Ovary (tissue), 9 donors: ENCODE results near the gene KCNG2. TPM values are rescaled to one million over a fixed set of nuclear protein-coding genes. Genes with fewer than 3 reads are reported as not detected.
A peak's percentile ranks its signal among the peaks of the same experiment; 100 is the strongest.

Experiments
- DNase-seq, 5 donors: peaks; one replicate each; pipeline ENCODE4 v3.0.0-alpha.2; 2019 to 2020
- H3K27ac ChIP-seq, 2 donors: fragments of 200-600 bp; one replicate each; pipeline versions ENCODE4 v1.5.1 to v1.8.0; 2019 to 2022
- H3K27me3 ChIP-seq: fragments of 200-600 bp; one replicate; pipeline ENCODE4 v1.8.0; 2022
- H3K36me3 ChIP-seq: fragments of 200-600 bp; sonication (generic); one replicate; pipeline ENCODE4 v1.5.1; 2019
- H3K4me1 ChIP-seq: one replicate; pipeline ENCODE4 v1.8.1; 2013; ENCODE audit warnings: mild to moderate bottlenecking, moderate library complexity; ENCODE audit not compliant: insufficient read depth
- H3K4me3 ChIP-seq: fragments of 200-600 bp; sonication (generic); one replicate; pipeline ENCODE4 v1.5.1; 2017
- H3K9me3 ChIP-seq, 2 donors: fragments of 200-600 bp in 1 of 2; sonication (generic) in 1 of 2; one replicate each; pipeline versions ENCODE4 v1.5.1 to v1.8.1; 2013 to 2019; ENCODE audit warnings: mild to moderate bottlenecking in 1 of 2, moderate library complexity in 1 of 2
- CTCF ChIP-seq, 3 donors: fragments of 450-650 bp in 2 of 3; fragments of 200-600 bp in 1 of 3; IDR thresholded peaks; one replicate each; pipeline versions ENCODE4 v1.5.1 to v1.8.0; 2016 to 2022; ENCODE audit warnings: antibody characterized with exemption in 3 of 3, mild to moderate bottlenecking in 1 of 3
- EP300 ChIP-seq: sonication (generic); formaldehyde crosslinking; IDR thresholded peaks from one replicate; pipeline ENCODE4 v1.6.1; 2017; ENCODE audit warnings: antibody characterized with exemption
- POLR2A ChIP-seq: fragments of 450-650 bp; IDR thresholded peaks from one replicate; pipeline ENCODE4 v1.6.1; 2017; ENCODE audit warnings: antibody characterized with exemption, mild to moderate bottlenecking, moderate library complexity
- WGBS, 3 donors: extraction: QIAGEN DNeasy Blood & Tissue Kit in 1 of 3; methylation state at CpG; one replicate each; pipeline versions ENCODE4 v1.1.5 to v1.1.7; 2013 to 2017; 5-methylcytosine and 5-hydroxymethylcytosine counted together
- intact Hi-C, 4 donors: fragments of 100-400 bp; cut with DNase I; formaldehyde crosslinking; loops; one replicate each; pipeline versions ENCODE4 v1.11.0 to v1.15.1; 2022 to 2023
- polyA plus RNA-seq, 2 donors: library from polyadenylated mRNA; stranded (reverse); fragments of 200-250 nt in 1 of 2; fragments of 350-450 nt in 1 of 2; fragmentation: Illumina TruSeq in 1 of 2; extraction: RNeasy Lipid Tissue Mini Kit (QIAGEN cat#74804) in 1 of 2; gene quantifications; one replicate each; pipeline ENCODE4 v1.2.3, GENCODE V29; 2013 to 2014
- total RNA-seq, 7 donors: library from RNA; depleted of rRNA in 2 of 7; stranded (reverse); fragments of >200 nt in 2 of 7; fragmentation: NEBNext Ultra II Directional in 3 of 7; extraction: Animal tissue kit (Norgen Biotek cat#: 25700) in 3 of 7; gene quantifications; one replicate each; pipeline versions ENCODE4 v1.1.0 to v1.2.4, GENCODE V29; 2016 to 2023
- donor health status: DM: no; HTN: no; CAD: no; lungs with moderate emphysema.
- donor health status: DM: no; HTN: no; CAD: no.
- donor health status: Bipolar disorder and iron deficiency.
- donor health status: DM: yes; HTN: yes; CAD: no.
- donor health status: DM: no; HTN: no; CAD: no.
- donor health status: DM: yes; HTN: yes; CAD: no.

The KCNG2 gene
- total and polyA plus RNA-seq, 9 donors = 0.10 to 0.80 (median 0.21) TPM; not detected in 3

GRCh38 chr18:79926715-79927606, 129.2 kb downstream of the KCNG2 start:
- TF ChIP-seq CTCF (IDR thresholded peaks at IDR 0.05) (no peak), EP300 (no peak), POLR2A (no peak)
- DNase-seq = peak; percentile 12 to 35 (median 13)
- intact Hi-C loops = loop anchor here in 1 of 4 donors (10.0 kb wide), 1 partner anchor 108 kb away; the partner anchor contains the start of gene RBFA
- WGBS, 3 donors = 80 to 83% (median 82%) methylated on average over 21 of the region's 21 CpGs
- H3K4me3 ChIP-seq = no peak overlapping the region
- H3K4me1 ChIP-seq = peaks cover 13% of the 10 kb centered on the region
- no peaks in the 10 kb centered on the region for H3K9me3 ChIP-seq
- no peaks in the 10 kb centered on the region for H3K36me3 ChIP-seq
- no peaks in the 10 kb centered on the region for H3K27me3 ChIP-seq
- no peak overlapping the region for H3K27ac ChIP-seq

- no peak for TF ChIP-seq POLR2A
- intact Hi-C loops = loop anchor here in 1 of 4 donors (10.0 kb wide), 1 partner anchor 107 kb away; the partner anchor contains the start of gene RBFA
- WGBS, 3 donors = 91 to 95% (median 93%) methylated on average over 25 of the region's 25 CpGs
Observed at GRCh38 chr18:79927607-79928562, 130.1 kb downstream of the KCNG2 start.

GRCh38 chr18:79928563-79928960, 130.8 kb downstream of the KCNG2 start:
- no peaks in the 10 kb centered on the region for H3K9me3 ChIP-seq

More at GRCh38 chr18:79927607-79928562, 130.1 kb downstream of the KCNG2 start:
- peak in 2 of 5 donors; percentile 7 to 12 for DNase-seq
- no peaks in the 10 kb centered on the region for H3K36me3 ChIP-seq
- H3K27me3 ChIP-seq = no peaks in the 10 kb centered on the region
- peaks cover 13% of the 10 kb centered on the region for H3K4me1 ChIP-seq
- H3K9me3 ChIP-seq = no peaks in the 10 kb centered on the region
- no peak overlapping the region for H3K27ac ChIP-seq
- no peak overlapping the region for H3K4me3 ChIP-seq

GRCh38 chr18:79930020-79930642, 132.4 kb downstream of the KCNG2 start:
- no peak overlapping the region for H3K4me3 ChIP-seq
- H3K36me3 ChIP-seq = no peaks in the 10 kb centered on the region
- no peak overlapping the region for H3K27ac ChIP-seq
- no peaks in the 10 kb centered on the region for H3K27me3 ChIP-seq
- H3K9me3 ChIP-seq = no peaks in the 10 kb centered on the region
- intact Hi-C loops = no loop called here
- no peak for DNase-seq
- 98 to 100% (median 99%) methylated on average over 2 of the region's 2 CpGs for WGBS, 3 donors
- TF ChIP-seq EP300 (no peak), POLR2A (no peak), CTCF (IDR thresholded peaks at IDR 0.05) (no peak)
- H3K4me1 ChIP-seq = peaks cover 4% of the 10 kb centered on the region

More at GRCh38 chr18:79928563-79928960, 130.8 kb downstream of the KCNG2 start:
- peak in 4 of 5 donors; percentile 4 to 24 (median 6) for DNase-seq
- WGBS, 3 donors = 97 to 99% (median 97%) methylated on average over 9 of the region's 9 CpGs
- no peaks in the 10 kb centered on the region for H3K36me3 ChIP-seq
- intact Hi-C loops = loop anchor here in 1 of 4 donors (10.0 kb wide), 1 partner anchor 106 kb away; the partner anchor contains the start of gene RBFA
- no peaks in the 10 kb centered on the region for H3K27me3 ChIP-seq
- H3K27ac ChIP-seq = no peak overlapping the region
- H3K4me1 ChIP-seq = peaks cover 13% of the 10 kb centered on the region
- TF ChIP-seq CTCF (IDR thresholded peaks at IDR 0.05) (no peak), EP300 (no peak), POLR2A (no peak)
- no peak overlapping the region for H3K4me3 ChIP-seq
